ENCODE results near the gene LY6G5C. TPM values are rescaled to one million over a fixed set of nuclear protein-coding genes. Genes with fewer than 3 reads are reported as not detected.
A peak's percentile ranks its signal among the peaks of the same experiment; 100 is the strongest.

LY6G5C gene
- total and polyA plus RNA-seq, 2 of the 13 experiments (the other 11 are each of a cell fraction or from before 2014, with no cell fraction given) = 0.33 to 0.55 TPM

GRCh38 chr6:31665501-31666336 is 15.1 kb downstream of the LY6G5C start, which contains the start of gene CSNK2B (continued):
- peak; percentile 73 for TF ChIP-seq MED1 (CRISPR knock-in tag; IDR thresholded peaks at IDR 0.05)
- TF ChIP-seq HMGA1 (CRISPR knock-in tag; conservative IDR thresholded peaks at IDR 0.05) = no peak
- no peak for TF ChIP-seq FUBP1 (CRISPR knock-in tag; IDR thresholded peaks at IDR 0.05; ENCODE audit: borderline replicate concordance)
- peak; percentile 53; the same call in 1 of the 2 replicates for TF ChIP-seq ZNF616 (CRISPR knock-in tag; IDR thresholded peaks at IDR 0.05; ENCODE audit: low read depth)
- no peak for TF ChIP-seq ZNF878 (CRISPR knock-in tag; IDR thresholded peaks at IDR 0.05)
- TF ChIP-seq TP53 (CRISPR knock-in tag; conservative IDR thresholded peaks at IDR 0.05) = peak; percentile 58
- TF ChIP-seq ZBTB7B (CRISPR knock-in tag; IDR thresholded peaks at IDR 0.05) = no peak
- peak; percentile 90 for TF ChIP-seq DRAP1 (CRISPR knock-in tag; IDR thresholded peaks at IDR 0.05)
- TF ChIP-seq TOPORS (CRISPR knock-in tag; IDR thresholded peaks at IDR 0.05) = peak; percentile 83
- peak; percentile 91 for TF ChIP-seq AGO1 (IDR thresholded peaks at IDR 0.05; ENCODE audit: low read depth, low read length, poor library complexity, severe bottlenecking)
- no peak for TF ChIP-seq RNF219 (CRISPR knock-in tag; IDR thresholded peaks at IDR 0.05)
- TF ChIP-seq ZNF256 (CRISPR knock-in tag; conservative IDR thresholded peaks at IDR 0.05) = peak; percentile 83; the same call in 1 of the 2 replicates
- 0 out of 2 replicates have a peak, but pooled peaks have one; percentile 18 for TF ChIP-seq ZFP37 (CRISPR knock-in tag; IDR thresholded peaks at IDR 0.05; ENCODE audit: borderline replicate concordance)
- TF ChIP-seq RELA (CRISPR knock-in tag; IDR thresholded peaks at IDR 0.05) = no peak
- no peak for TF ChIP-seq ZNF326 (CRISPR knock-in tag; IDR thresholded peaks at IDR 0.05; ENCODE audit: borderline replicate concordance)
- peak; percentile 97 for TF ChIP-seq PHF8 (CRISPR knock-in tag; IDR thresholded peaks at IDR 0.05)
- TF ChIP-seq ATF7 (IDR thresholded peaks at IDR 0.05) = no peak
- TF ChIP-seq ATF7 (CRISPR knock-in tag; IDR thresholded peaks at IDR 0.05) = peak; percentile 58; the same call in 1 of the 2 replicates
- 0 out of 2 replicates have a peak, but pooled peaks have one; percentile 48 for TF ChIP-seq HES4 (CRISPR knock-in tag; IDR thresholded peaks at IDR 0.05; ENCODE audit: borderline replicate concordance)
- TF ChIP-seq ZNF614 (CRISPR knock-in tag; IDR thresholded peaks at IDR 0.05; ENCODE audit: borderline replicate concordance) = peak; percentile 50; the same call in 1 of the 2 replicates
- TF ChIP-seq HINFP (CRISPR knock-in tag; IDR thresholded peaks at IDR 0.05; ENCODE audit: low read depth) = peak; percentile 90
- TF ChIP-seq MEIS2 (CRISPR knock-in tag; IDR thresholded peaks at IDR 0.05) = peak; percentile 84
